Duodenal mucosa (tissue), 2 donors: ENCODE results near the gene TMEM131.
"Not testable (repeated sequence)": the region's sequence is repeated elsewhere in the genome, so short reads cannot be mapped to it uniquely, and the experiment has no call there.

Experiments
- H3K27ac ChIP-seq: one replicate; pipeline ENCODE4 v1.7.0; 2013; ENCODE audit warnings: low read depth, low read length
- H3K27me3 ChIP-seq, 2 donors: one replicate each; pipeline ENCODE4 v1.7.0; 2013; ENCODE audit warnings: low read length in 2 of 2, control low read depth in 1 of 2; ENCODE audit not compliant: insufficient read depth in 2 of 2, control insufficient read depth in 1 of 2
- H3K36me3 ChIP-seq, 2 donors: one replicate each; pipeline ENCODE4 v1.7.0; 2013; ENCODE audit warnings: low read length in 2 of 2, control low read depth in 1 of 2; ENCODE audit not compliant: insufficient read depth in 2 of 2, control insufficient read depth in 1 of 2
- H3K4me1 ChIP-seq, 2 donors: one replicate each; pipeline ENCODE4 v1.7.0; 2013; ENCODE audit warnings: low read length in 2 of 2, control low read depth in 1 of 2; ENCODE audit not compliant: insufficient read depth in 2 of 2, control insufficient read depth in 1 of 2
- H3K4me3 ChIP-seq, 2 donors: one replicate each; pipeline ENCODE4 v1.7.0; 2013; ENCODE audit warnings: low read length in 2 of 2, low read depth in 1 of 2
- H3K9ac ChIP-seq, 2 donors: one replicate each; pipeline ENCODE4 v1.7.0; 2013; ENCODE audit warnings: low read length in 2 of 2, low read depth in 1 of 2
- H3K9me3 ChIP-seq, 2 donors: one replicate each; pipeline ENCODE4 v1.7.0; 2013; ENCODE audit warnings: low read length in 2 of 2, control low read depth in 1 of 2; ENCODE audit not compliant: control insufficient read depth in 1 of 2

TMEM131 gene

DNA sequence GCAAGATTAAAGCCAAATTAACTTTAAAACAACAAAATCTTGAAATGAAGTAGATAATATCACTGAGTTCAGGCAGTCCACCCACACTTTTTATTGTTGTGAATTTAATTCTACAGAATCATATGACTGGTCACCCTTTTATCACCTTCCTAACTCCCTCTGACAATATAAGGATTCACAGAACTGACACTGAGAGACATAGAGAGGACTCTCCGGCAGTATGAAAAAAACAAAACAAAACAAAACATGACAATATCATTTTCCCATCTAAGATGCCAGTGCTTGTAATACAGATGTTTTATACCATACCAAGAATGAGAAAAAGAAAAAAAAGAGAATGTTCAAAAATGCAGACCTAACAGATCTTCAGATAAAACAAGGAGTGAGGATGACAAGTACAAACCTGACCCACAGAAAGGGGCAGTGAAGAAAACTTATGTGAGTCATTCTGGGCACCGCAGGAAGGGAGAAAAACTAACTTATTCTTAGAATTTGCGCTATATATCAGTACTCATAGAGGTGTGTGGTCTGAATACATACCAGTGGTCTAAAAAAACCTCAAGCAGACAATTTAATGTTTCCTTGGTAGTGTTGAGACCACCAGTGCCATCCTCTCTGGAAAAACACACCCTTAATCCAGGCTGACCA, 145.7 kb downstream of the TMEM131 start:
- no peaks in the 10 kb centered on the region for H3K27me3 ChIP-seq
- H3K27ac ChIP-seq: no peak overlapping the region
- no peak overlapping the region for H3K4me3 ChIP-seq
- H3K9ac ChIP-seq: no peak overlapping the region
- peaks cover 0 to 4% of the 10 kb centered on the region in 2 donors for H3K4me1 ChIP-seq
- no peaks in the 10 kb centered on the region for H3K36me3 ChIP-seq
- H3K9me3 ChIP-seq: no peaks in the 10 kb centered on the region

DNA sequence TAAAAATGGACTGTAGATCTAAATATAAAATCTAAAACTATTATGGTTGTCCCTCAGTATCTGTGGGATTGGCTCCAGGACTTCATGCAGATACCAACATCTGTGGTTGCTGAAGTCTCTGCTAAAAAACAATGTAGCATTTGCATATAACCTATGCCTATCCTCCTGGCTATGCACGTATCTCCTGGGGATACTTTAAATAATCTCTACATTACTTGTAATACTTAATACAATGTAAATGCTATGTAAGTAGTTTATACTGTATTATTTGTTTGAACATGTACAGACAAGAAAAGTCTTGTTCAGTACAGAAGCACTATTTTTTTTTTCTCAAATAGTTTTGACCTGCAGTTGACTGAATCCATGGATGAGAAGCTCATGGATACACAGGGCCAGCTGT, 147.4 kb downstream of the TMEM131 start:
- Histone ChIP-seq H3K27me3 (no peaks in the 10 kb centered on the region), H3K9me3 (no peaks in the 10 kb centered on the region), H3K4me1 (peaks cover 4 to 5% of the 10 kb centered on the region in 2 donors), H3K4me3 (no peak overlapping the region), H3K36me3 (no peaks in the 10 kb centered on the region), H3K9ac (no peak overlapping the region), H3K27ac (no peak overlapping the region)

DNA sequence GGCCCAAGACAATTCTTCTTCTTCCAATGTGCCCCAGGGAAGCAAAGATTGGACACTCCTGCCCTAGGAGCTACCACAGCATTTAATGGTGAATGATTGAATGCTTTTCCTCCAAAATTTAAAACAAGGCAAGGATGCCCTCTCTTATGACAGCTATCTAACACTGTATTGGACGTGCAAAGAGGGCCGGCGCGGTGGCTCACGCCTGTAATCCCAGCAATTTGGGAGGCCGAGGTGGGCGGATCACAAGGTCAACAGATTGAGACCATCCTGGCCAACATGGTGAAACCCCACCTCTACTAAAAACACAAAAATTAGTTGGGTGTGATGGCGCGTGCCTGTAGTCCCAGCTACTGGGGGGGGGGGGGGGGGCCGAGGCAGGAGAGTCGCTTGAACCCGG, 149.0 kb downstream of the TMEM131 start:
- H3K9me3 ChIP-seq, H3K4me3 ChIP-seq, H3K9ac ChIP-seq, H3K27ac ChIP-seq, H3K27me3 ChIP-seq, H3K4me1 ChIP-seq, H3K36me3 ChIP-seq: not testable (repeated sequence)

DNA sequence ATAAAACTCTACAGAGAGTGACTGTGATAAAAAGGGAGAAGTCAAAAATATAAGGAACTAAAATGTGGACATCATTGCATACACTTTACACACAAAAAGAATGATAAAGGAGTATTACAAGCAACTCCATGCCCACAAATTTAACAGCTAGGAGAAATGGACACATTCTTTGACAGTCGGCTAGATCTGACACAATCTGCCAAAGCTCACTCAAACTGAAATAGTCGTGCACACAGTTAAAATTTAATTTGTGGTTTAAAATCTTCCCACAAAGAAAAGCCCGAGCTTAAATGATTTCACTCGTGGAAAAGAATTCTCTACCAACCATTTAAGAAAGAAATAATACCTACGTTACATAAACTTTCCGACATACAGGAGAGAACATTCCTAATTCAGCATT, 149.9 kb downstream of the TMEM131 start:
- Histone ChIP-seq H3K4me3 (no peak overlapping the region), H3K4me1 (peaks cover 0 to 5% of the 10 kb centered on the region in 2 donors), H3K27me3 (no peaks in the 10 kb centered on the region), H3K27ac (no peak overlapping the region), H3K36me3 (peaks cover 6% of the 10 kb centered on the region in 2 donors), H3K9ac (no peak overlapping the region), H3K9me3 (no peaks in the 10 kb centered on the region)

DNA sequence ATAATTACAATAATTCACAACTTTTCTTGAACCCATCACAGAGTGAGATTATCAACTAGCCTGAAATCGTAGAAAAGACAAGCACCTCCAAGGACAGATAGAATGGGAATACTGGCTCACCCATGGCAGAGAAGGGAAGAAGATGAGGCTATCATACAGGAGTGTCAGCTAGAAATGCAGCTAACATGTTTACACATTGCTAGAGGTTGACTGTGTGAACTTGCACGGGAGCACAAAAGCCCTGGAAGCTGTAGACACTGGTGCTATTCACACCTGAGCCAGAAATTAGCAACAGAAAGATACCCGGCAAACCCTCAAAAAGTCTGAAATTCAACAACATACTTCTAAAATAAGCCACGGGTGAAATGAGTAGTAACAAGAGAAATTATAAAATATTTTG, 150.6 kb downstream of the TMEM131 start:
- Histone ChIP-seq H3K9ac (no peak overlapping the region), H3K4me1 (peaks cover 0 to 5% of the 10 kb centered on the region in 2 donors), H3K9me3 (no peaks in the 10 kb centered on the region), H3K27me3 (no peaks in the 10 kb centered on the region), H3K27ac (no peak overlapping the region), H3K36me3 (peaks cover 12 to 13% of the 10 kb centered on the region in 2 donors), H3K4me3 (no peak overlapping the region)

DNA sequence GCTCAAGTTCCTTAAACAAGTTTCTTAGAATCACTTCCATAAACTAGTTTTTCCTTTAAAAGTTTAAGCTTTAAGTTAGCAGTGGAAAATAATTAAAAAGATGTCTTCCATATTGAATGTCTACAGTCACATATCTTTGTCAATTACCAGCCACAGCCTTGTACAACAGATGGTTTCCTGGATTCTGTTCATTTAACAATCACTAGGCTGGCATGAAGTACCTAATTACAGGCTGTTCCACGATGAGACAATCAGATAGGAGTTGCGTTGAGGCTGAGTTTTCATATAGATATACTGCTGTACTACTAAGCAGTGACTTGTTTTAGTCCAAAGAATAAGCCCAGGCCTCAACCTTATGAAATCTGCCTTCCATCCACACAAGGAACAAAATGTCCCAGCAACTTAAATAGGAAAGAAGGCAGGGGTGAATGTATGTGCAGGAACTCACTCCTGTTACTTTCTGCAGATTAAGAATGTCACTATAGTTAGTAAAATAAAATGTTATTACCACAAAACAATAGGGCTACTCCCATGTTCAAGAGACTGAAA, 151.4 kb downstream of the TMEM131 start:
- no peaks in the 10 kb centered on the region for H3K9me3 ChIP-seq
- H3K27me3 ChIP-seq: no peaks in the 10 kb centered on the region
- H3K27ac ChIP-seq: no peak overlapping the region
- H3K4me3 ChIP-seq: no peak overlapping the region
- H3K9ac ChIP-seq: no peak overlapping the region
- peaks cover 18 to 20% of the 10 kb centered on the region in 2 donors for H3K36me3 ChIP-seq
- H3K4me1 ChIP-seq: peaks cover 0 to 5% of the 10 kb centered on the region in 2 donors

DNA sequence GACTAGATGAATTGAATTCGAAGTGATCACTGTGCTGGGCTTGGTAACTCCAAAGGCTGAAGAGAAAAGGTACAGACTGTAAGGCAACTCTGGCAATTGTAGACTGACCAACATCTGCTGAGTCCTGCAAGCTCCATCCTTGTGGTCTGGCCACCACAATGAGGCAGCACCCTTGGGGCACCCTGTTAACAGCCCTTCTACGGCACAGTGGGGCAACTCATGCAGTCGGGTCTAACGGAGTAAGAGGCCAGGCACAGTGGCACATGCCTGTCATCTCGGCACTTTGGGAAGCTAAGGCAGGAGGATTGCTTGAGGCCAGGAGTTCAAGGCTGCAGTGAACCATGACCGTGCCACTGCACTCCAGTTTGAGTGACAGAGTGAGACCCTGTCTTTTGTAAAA, 155.6 kb downstream of the TMEM131 start:
- H3K36me3 ChIP-seq: peaks cover 20 to 29% of the 10 kb centered on the region in 2 donors
- H3K9ac ChIP-seq: no peak overlapping the region
- no peaks in the 10 kb centered on the region for H3K9me3 ChIP-seq
- peaks cover 0 to 5% of the 10 kb centered on the region in 2 donors for H3K4me1 ChIP-seq
- H3K27ac ChIP-seq: no peak overlapping the region
- no peak overlapping the region for H3K4me3 ChIP-seq
- no peaks in the 10 kb centered on the region for H3K27me3 ChIP-seq

DNA sequence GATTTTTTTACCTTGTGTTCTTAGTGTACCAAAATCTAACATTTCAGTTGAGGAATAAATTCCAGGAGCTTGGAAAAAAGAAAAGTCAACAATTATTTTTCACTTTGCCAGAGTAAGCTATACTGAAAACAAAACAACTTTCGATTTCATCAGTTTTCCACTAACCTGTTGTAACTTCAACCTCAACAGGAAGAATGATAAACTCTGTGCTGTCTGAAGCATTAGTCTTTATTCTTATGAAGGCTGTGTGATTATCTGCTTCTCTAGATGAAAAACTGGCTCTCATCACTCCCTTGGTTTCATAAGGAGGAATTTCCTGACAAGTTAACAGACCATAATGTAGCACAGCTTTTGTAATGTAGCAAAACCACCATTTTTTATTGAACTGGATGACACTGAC, 161.1 kb downstream of the TMEM131 start:
- no peaks in the 10 kb centered on the region for H3K27me3 ChIP-seq
- no peaks in the 10 kb centered on the region for H3K4me1 ChIP-seq
- H3K27ac ChIP-seq: no peak overlapping the region
- H3K9ac ChIP-seq: no peak overlapping the region
- peaks cover 4 to 34% of the 10 kb centered on the region in 2 donors for H3K36me3 ChIP-seq
- no peak overlapping the region for H3K4me3 ChIP-seq
- no peaks in the 10 kb centered on the region for H3K9me3 ChIP-seq

DNA sequence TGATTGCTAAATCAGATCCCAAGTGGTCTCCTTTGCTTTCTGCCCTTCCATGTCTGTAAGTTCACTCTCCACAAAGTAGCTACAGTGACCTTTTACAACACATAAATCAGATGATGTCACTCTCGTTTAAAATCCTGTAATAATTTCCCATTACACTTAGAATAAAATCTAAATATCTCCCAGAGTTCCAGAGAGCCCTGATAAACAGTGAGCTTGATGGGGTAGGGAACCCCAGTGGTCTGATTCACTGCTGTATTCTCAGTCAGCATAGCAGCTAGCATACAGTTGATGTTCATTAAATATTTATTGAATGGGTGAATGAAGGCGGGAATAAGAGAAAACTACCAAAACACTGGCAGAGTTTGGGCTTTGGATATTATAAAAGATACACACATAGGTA, 164.6 kb downstream of the TMEM131 start:
- H3K36me3 ChIP-seq: peaks cover 0 to 28% of the 10 kb centered on the region in 2 donors
- H3K27ac ChIP-seq: no peak overlapping the region

DNA sequence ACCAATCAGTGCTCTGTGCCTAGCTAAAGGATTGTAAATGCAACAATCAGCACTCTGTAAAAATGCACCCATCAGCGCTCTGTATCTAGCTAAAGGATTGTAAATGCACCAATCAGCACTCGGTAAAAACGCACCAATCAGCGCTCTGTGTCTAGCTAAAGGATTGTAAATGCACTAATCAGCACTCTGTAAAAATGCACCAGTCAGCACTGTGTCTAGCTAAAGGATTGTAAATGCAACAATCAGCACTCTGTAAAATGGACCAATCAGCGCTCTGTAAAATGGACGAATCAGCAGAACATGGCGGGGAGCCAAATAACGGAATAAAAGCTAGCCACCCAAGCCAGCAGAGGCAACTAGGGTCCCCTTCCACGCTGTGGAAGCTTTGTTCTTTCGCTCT, 166.5 kb downstream of the TMEM131 start:
- not testable (repeated sequence) for H3K9me3 ChIP-seq, H3K4me1 ChIP-seq, H3K4me3 ChIP-seq, H3K9ac ChIP-seq, H3K27ac ChIP-seq, H3K27me3 ChIP-seq
- peaks cover 0 to 27% of the 10 kb centered on the region in 2 donors for H3K36me3 ChIP-seq

More for the DNA sequence above, 164.6 kb downstream of the TMEM131 start:
- Histone ChIP-seq H3K27me3 (no peaks in the 10 kb centered on the region), H3K9ac (no peak overlapping the region), H3K9me3 (no peaks in the 10 kb centered on the region), H3K4me1 (no peaks in the 10 kb centered on the region), H3K4me3 (no peak overlapping the region)
